ENCODE data around the gene PDE6G.

Gene PDE6G

GRCh38 chr17:81656835-81657234, 493 bp upstream of the PDE6G start:
- no peak for FAIRE-seq

- FAIRE-seq = no peak
Observed at GRCh38 chr17:81655378-81656117, 794 bp downstream of the PDE6G start.

GRCh38 chr17:81652906-81653771, 3.2 kb downstream of the PDE6G start:
- FAIRE-seq = no peak

GRCh38 chr17:81651692-81652091, 4.7 kb downstream of the PDE6G start:
- FAIRE-seq = no peak

- FAIRE-seq = no peak
Observed at GRCh38 chr17:81650951-81651350, 5.4 kb downstream of the PDE6G start.

GRCh38 chr17:81648707-81649085, 7.6 kb downstream of the PDE6G start:
- no peak for FAIRE-seq

GRCh38 chr17:81648013-81648706, 8.2 kb downstream of the PDE6G start:
- FAIRE-seq = no peak

- FAIRE-seq = no peak
Observed at GRCh38 chr17:81647640-81648012, 8.7 kb downstream of the PDE6G start.

GRCh38 chr17:81646869-81647600, 9.3 kb downstream of the PDE6G start:
- no peak for FAIRE-seq

- FAIRE-seq = no peak
Observed at GRCh38 chr17:81644976-81645952, 11.1 kb downstream of the PDE6G start.

GRCh38 chr17:81644496-81644895, 11.8 kb downstream of the PDE6G start:
- FAIRE-seq = no peak

- FAIRE-seq = no peak
Observed at GRCh38 chr17:81641825-81642489, 14.4 kb downstream of the PDE6G start.

- no peak for FAIRE-seq
Observed at GRCh38 chr17:81640011-81640410, 16.3 kb downstream of the PDE6G start.

GRCh38 chr17:81638683-81639082, 17.7 kb downstream of the PDE6G start:
- no peak for FAIRE-seq

- no peak for FAIRE-seq
Observed at GRCh38 chr17:81636505-81637288, 19.6 kb downstream of the PDE6G start, which contains the start of the genes NPLOC4 and TSPAN10. TSS of gene NPLOC4 (minus strand) at chr17:81637112. CDS start at chr17:81636930, 182 bp downstream. TSS of gene TSPAN10 (plus strand) at chr17:81637196. CDS start at chr17:81642413, 5,217 bp downstream.

- no peak for FAIRE-seq
Observed at GRCh38 chr17:81635973-81636504, 20.3 kb downstream of the PDE6G start.

- no peak for FAIRE-seq
Observed at GRCh38 chr17:81635431-81635830, 20.9 kb downstream of the PDE6G start.

- FAIRE-seq = no peak
Observed at GRCh38 chr17:81631482-81631881, 24.9 kb downstream of the PDE6G start.

GRCh38 chr17:81630274-81630673, 26.1 kb downstream of the PDE6G start:
- FAIRE-seq = no peak
